GM21576 (cell line): Measurements from ENCODE around the gene LRRN2.
"Not testable (repeated sequence)": the region's sequence is repeated elsewhere in the genome, so short reads cannot be mapped to it uniquely, and the experiment has no call there.

Source experiments
- ATAC-seq: cut with Tn5 transposase; IDR thresholded peaks from one replicate; pipeline ENCODE4 v1.9.1; 2021; ENCODE audit warnings: mild to moderate bottlenecking, moderate library complexity; ENCODE audit not compliant: unreplicated experiment

The LRRN2 gene

GRCh38 chr1:204692841-204693356 lies 7.4 kb upstream of the LRRN2 start:
- no peak for ATAC-seq

- no peak for ATAC-seq
These were observed 6.8 kb upstream of the LRRN2 start for GRCh38 chr1:204692325-204692840.

- not testable (repeated sequence) for ATAC-seq
These were observed 5.8 kb upstream of the LRRN2 start for GRCh38 chr1:204691328-204691730.

GRCh38 chr1:204688776-204689175 lies 3.2 kb upstream of the LRRN2 start:
- no peak for ATAC-seq

GRCh38 chr1:204688007-204688406 lies 2.5 kb upstream of the LRRN2 start:
- no peak for ATAC-seq

- no peak for ATAC-seq
These were observed 835 bp downstream of the LRRN2 start for GRCh38 chr1:204684571-204685235.

- no peak for ATAC-seq
These were observed 1.4 kb downstream of the LRRN2 start for GRCh38 chr1:204684206-204684570.

- no peak for ATAC-seq
These were observed 2.0 kb downstream of the LRRN2 start for GRCh38 chr1:204683284-204684205.

GRCh38 chr1:204680461-204680860 lies 5.1 kb downstream of the LRRN2 start:
- ATAC-seq = no peak

GRCh38 chr1:204680051-204680450 lies 5.5 kb downstream of the LRRN2 start:
- ATAC-seq = no peak

GRCh38 chr1:204678721-204679475 lies 6.6 kb downstream of the LRRN2 start:
- no peak for ATAC-seq

GRCh38 chr1:204677864-204678263 lies 7.7 kb downstream of the LRRN2 start:
- no peak for ATAC-seq

- no peak for ATAC-seq
These were observed 9.5 kb downstream of the LRRN2 start for GRCh38 chr1:204676043-204676442.

GRCh38 chr1:204673909-204674649 lies 11.5 kb downstream of the LRRN2 start:
- no peak for ATAC-seq

GRCh38 chr1:204673209-204673608 lies 12.3 kb downstream of the LRRN2 start:
- ATAC-seq = no peak

GRCh38 chr1:204672482-204673121 lies 12.9 kb downstream of the LRRN2 start:
- no peak for ATAC-seq

GRCh38 chr1:204672069-204672468 lies 13.5 kb downstream of the LRRN2 start:
- no peak for ATAC-seq

GRCh38 chr1:204670152-204670927 lies 15.2 kb downstream of the LRRN2 start:
- no peak for ATAC-seq

- ATAC-seq = no peak
These were observed 16.0 kb downstream of the LRRN2 start for GRCh38 chr1:204669579-204669978.
